ENCODE results near the gene RASSF5. TPM values are rescaled to one million over a fixed set of nuclear protein-coding genes. Genes with fewer than 3 reads are reported as not detected.
A peak's percentile ranks its signal among the peaks of the same experiment; 100 is the strongest.

RASSF5 gene
- total and polyA plus RNA-seq, 2 of the 13 experiments (the other 11 are each of a cell fraction or from before 2014, with no cell fraction given): 0.18 to 0.40 TPM

- TF ChIP-seq SKIL (CRISPR knock-in tag; IDR thresholded peaks at IDR 0.05; ENCODE audit: borderline replicate concordance) (no peak), RELA (CRISPR knock-in tag; IDR thresholded peaks at IDR 0.05) (no peak), ZHX2 (IDR thresholded peaks at IDR 0.05; ENCODE audit: low read depth) (no peak), ZHX2 (CRISPR knock-in tag; IDR thresholded peaks at IDR 0.05; ENCODE audit: borderline replicate concordance) (0 out of 2 replicates have a peak, but pooled peaks have one; percentile 23), ZBTB1 (CRISPR knock-in tag; IDR thresholded peaks at IDR 0.05; ENCODE audit: borderline replicate concordance) (no peak), ZNF468 (CRISPR knock-in tag; IDR thresholded peaks at IDR 0.05) (no peak), TFDP2 (CRISPR knock-in tag; IDR thresholded peaks at IDR 0.05) (peak; percentile 86), HOXA7 (CRISPR knock-in tag; IDR thresholded peaks at IDR 0.05) (no peak), TCF7 (IDR thresholded peaks at IDR 0.05; ENCODE audit: low read depth) (no peak), DMAP1 (CRISPR knock-in tag; IDR thresholded peaks at IDR 0.05) (peak; percentile 81), GLI4 (CRISPR knock-in tag; IDR thresholded peaks at IDR 0.05; ENCODE audit: borderline replicate concordance) (no peak), ZNF770 (CRISPR knock-in tag; IDR thresholded peaks at IDR 0.05) (no peak; the same call in 1 of the 2 replicates), HMG20A (CRISPR knock-in tag; IDR thresholded peaks at IDR 0.05; ENCODE audit: borderline replicate concordance) (no peak), CTCF (CRISPR knock-in tag; IDR thresholded peaks at IDR 0.05) (peak; percentile 25; the same call in 1 of the 2 replicates), ZNF441 (CRISPR knock-in tag; IDR thresholded peaks at IDR 0.05; ENCODE audit: borderline replicate concordance) (no peak)
Measured at GRCh38 chr1:206635080-206635977, 128.0 kb downstream of the RASSF5 start, which contains the start of gene DYRK3 (continued).
